KMS-11 (cell line): ENCODE data around the gene CDNF.
A peak's percentile ranks its signal among the peaks of the same experiment; 100 is the strongest.

Source experiments
- H2AFZ ChIP-seq: fragments of 200-600 bp; sonication (generic); 2 replicates; pipeline ENCODE4 v1.6.1; 2016; ENCODE audit warnings: antibody characterized with exemption, mixed run types, low read depth
- H3K27ac ChIP-seq: fragments of 200-600 bp; sonication (generic); 2 replicates; pipeline ENCODE4 v1.6.1; 2016; ENCODE audit warnings: mild to moderate bottlenecking, mixed run types
- H3K27me3 ChIP-seq: fragments of 200-600 bp; sonication (generic); 2 replicates; pipeline ENCODE4 v1.6.1; 2017; ENCODE audit warnings: mild to moderate bottlenecking, low read depth, mixed run types, moderate library complexity; ENCODE audit not compliant: insufficient read depth
- H3K36me3 ChIP-seq: fragments of 200-600 bp; sonication (generic); 2 replicates; pipeline ENCODE4 v1.6.1; 2017; ENCODE audit warnings: mild to moderate bottlenecking, mixed run types; ENCODE audit not compliant: insufficient read depth
- H3K4me1 ChIP-seq: fragments of 200-600 bp; sonication (generic); 2 replicates; pipeline ENCODE4 v1.6.1; 2016; ENCODE audit warnings: mild to moderate bottlenecking, low read depth, mixed run types; ENCODE audit not compliant: poor library complexity, severe bottlenecking
- H3K4me2 ChIP-seq: fragments of 200-600 bp; sonication (generic); 2 replicates; pipeline ENCODE4 v1.7.0; 2016; ENCODE audit warnings: mild to moderate bottlenecking, mixed run types
- H3K4me3 ChIP-seq: fragments of 200-600 bp; sonication (generic); IDR thresholded peaks from 2 replicates; pipeline ENCODE4 v1.6.1; 2017; ENCODE audit warnings: low read depth, low read length, mixed read lengths; ENCODE audit not compliant: insufficient read depth
- H3K79me2 ChIP-seq: fragments of 200-600 bp; sonication (generic); 2 replicates; pipeline ENCODE4 v1.6.1; 2016; ENCODE audit warnings: low read depth, mixed run types; ENCODE audit not compliant: insufficient read depth
- H3K9ac ChIP-seq: fragments of 200-600 bp; sonication (generic); 2 replicates; pipeline ENCODE4 v1.6.1; 2016; ENCODE audit warnings: mild to moderate bottlenecking, mixed run types
- H4K20me1 ChIP-seq: fragments of 200-600 bp; sonication (generic); 2 replicates; pipeline ENCODE4 v1.6.1; 2016; ENCODE audit warnings: mild to moderate bottlenecking, mixed run types; ENCODE audit not compliant: insufficient read depth
- CTCF ChIP-seq: fragments of 200-600 bp; sonication (generic); conservative IDR thresholded peaks from 2 replicates; pipeline ENCODE4 v1.6.1; 2017; ENCODE audit warnings: low read depth, mild to moderate bottlenecking, antibody characterized with exemption, low read length, moderate library complexity, mixed read lengths

The CDNF gene

GRCh38 chr10:14844948-14845347 lies 7.1 kb upstream of the CDNF start:
- H3K4me1 ChIP-seq: peaks cover 3% of the 10 kb centered on the region
- no peak overlapping the region for H3K4me3 ChIP-seq
- H2AFZ ChIP-seq: no peak overlapping the region
- no peaks in the 10 kb centered on the region; the same call in 1 of the 2 replicates for H3K36me3 ChIP-seq
- no peak overlapping the region for H3K4me2 ChIP-seq
- H3K9ac ChIP-seq: no peak overlapping the region
- TF ChIP-seq CTCF: no peak
- peaks cover 24% of the 10 kb centered on the region; the same call in 1 of the 2 replicates for H3K79me2 ChIP-seq
- no peak overlapping the region for H3K27ac ChIP-seq
- no peaks in the 10 kb centered on the region for H3K27me3 ChIP-seq
- no peaks in the 10 kb centered on the region for H4K20me1 ChIP-seq

DNA sequence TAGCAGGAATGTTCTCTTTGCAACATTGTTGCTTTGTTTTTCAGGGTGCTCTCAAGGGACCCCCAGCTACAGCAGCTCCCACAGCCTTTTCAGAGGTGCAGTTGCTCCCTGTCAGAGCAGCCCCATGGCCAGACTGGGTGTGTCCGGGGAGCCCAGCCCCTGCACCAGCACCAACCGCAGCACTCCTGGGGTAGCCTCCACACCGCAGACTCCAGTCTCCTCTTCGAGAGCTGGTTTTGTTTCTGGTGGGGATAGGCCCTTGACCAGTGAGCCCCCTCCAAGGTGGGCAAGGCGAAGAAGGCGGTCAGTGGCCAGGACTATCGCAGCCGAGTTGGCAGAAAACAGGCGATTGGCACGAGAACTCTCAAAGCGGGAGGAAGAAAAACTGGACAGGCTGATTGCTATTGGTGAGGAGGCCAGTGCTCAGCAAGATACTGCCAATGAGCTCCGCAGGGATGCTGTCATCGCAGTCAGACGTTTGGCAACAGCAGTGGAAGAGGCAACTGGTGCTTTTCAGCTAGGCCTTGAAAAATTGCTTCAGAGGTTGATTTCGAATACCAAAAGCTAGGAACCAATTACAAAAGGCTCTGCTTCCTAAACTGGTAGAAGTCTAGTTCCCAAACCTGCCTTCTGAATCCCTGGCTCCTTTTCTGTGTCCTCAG lies 5.6 kb upstream of the CDNF start:
- H3K79me2 ChIP-seq: peaks cover 39% of the 10 kb centered on the region
- no peak overlapping the region for H3K4me2 ChIP-seq
- no peak for TF ChIP-seq CTCF
- H3K9ac ChIP-seq: no peak overlapping the region
- H3K27me3 ChIP-seq: no peaks in the 10 kb centered on the region
- no peaks in the 10 kb centered on the region for H4K20me1 ChIP-seq
- no peak overlapping the region for H2AFZ ChIP-seq
- H3K27ac ChIP-seq: no peak overlapping the region
- H3K4me3 ChIP-seq: no peak overlapping the region
- peaks cover 9% of the 10 kb centered on the region for H3K4me1 ChIP-seq
- no peaks in the 10 kb centered on the region; the same call in 1 of the 2 replicates for H3K36me3 ChIP-seq

GRCh38 chr10:14840178-14840577 lies 2.3 kb upstream of the CDNF start:
- no peak overlapping the region for H2AFZ ChIP-seq
- H3K4me3 ChIP-seq: no peak overlapping the region
- no peaks in the 10 kb centered on the region; the same call in 1 of the 2 replicates for H3K36me3 ChIP-seq
- H3K4me1 ChIP-seq: peaks cover 19% of the 10 kb centered on the region
- no peak overlapping the region for H3K9ac ChIP-seq
- H3K27ac ChIP-seq: no peak overlapping the region
- H3K79me2 ChIP-seq: peaks cover 41% of the 10 kb centered on the region
- no peaks in the 10 kb centered on the region for H3K27me3 ChIP-seq
- TF ChIP-seq CTCF: no peak
- H3K4me2 ChIP-seq: no peak overlapping the region
- no peaks in the 10 kb centered on the region for H4K20me1 ChIP-seq

GRCh38 chr10:14839305-14839695 lies 1.5 kb upstream of the CDNF start:
- Histone ChIP-seq H2AFZ (peak overlapping the region; percentile 80; the same call in 1 of the 2 replicates), H3K36me3 (no peaks in the 10 kb centered on the region; the same call in 1 of the 2 replicates), H3K4me1 (peaks cover 19% of the 10 kb centered on the region), H3K27ac (peak overlapping the region; percentile 79), H3K27me3 (no peaks in the 10 kb centered on the region), H3K79me2 (peaks cover 36% of the 10 kb centered on the region), H3K4me2 (peak overlapping the region; percentile 98), H4K20me1 (no peaks in the 10 kb centered on the region), H3K9ac (peak overlapping the region; percentile 95), H3K4me3 (no peak overlapping the region)
- no peak for TF ChIP-seq CTCF
